Activated naive CD4-positive, alpha-beta T cell treated with anti-CD3 and anti-CD28 coated beads, Interleukin-2, amount 10 ng/mL, durations not matched to agents 7 days and 5 days (primary cell): ENCODE data around the gene MMP13.
A peak's percentile ranks its signal among the peaks of the same experiment; 100 is the strongest.

Experiments used
- CTCF ChIA-PET: fragments of 350-600 bp; sonication (Branson Sonifier 250); formaldehyde crosslinking; loops from one replicate; lab custom pipeline; 2021; ENCODE audit warnings: antibody characterized with exemption; lab: Charles Lee
- DNase-seq: peaks from one replicate; pipeline ENCODE4 v3.0.0-alpha.2; 2020
- H3K27ac Mint-ChIP-seq: one replicate; pipeline ENCODE4 v1.8.0; 2021; ENCODE audit warnings: mild to moderate bottlenecking, moderate library complexity, mixed read lengths
- H3K27me3 Mint-ChIP-seq: one replicate; pipeline ENCODE4 v1.8.0; 2021; ENCODE audit warnings: mild to moderate bottlenecking, mixed read lengths
- H3K36me3 Mint-ChIP-seq: one replicate; pipeline ENCODE4 v1.8.0; 2021; ENCODE audit warnings: mixed read lengths
- H3K4me1 Mint-ChIP-seq: one replicate; pipeline ENCODE4 v1.8.0; 2021; ENCODE audit warnings: mixed read lengths
- H3K4me3 Mint-ChIP-seq: one replicate; pipeline ENCODE4 v1.8.0; 2021; ENCODE audit warnings: mild to moderate bottlenecking, moderate library complexity, mixed read lengths
- H3K9me3 Mint-ChIP-seq: one replicate; pipeline ENCODE4 v1.8.0; 2021; ENCODE audit warnings: mixed read lengths

Gene MMP13

DNA sequence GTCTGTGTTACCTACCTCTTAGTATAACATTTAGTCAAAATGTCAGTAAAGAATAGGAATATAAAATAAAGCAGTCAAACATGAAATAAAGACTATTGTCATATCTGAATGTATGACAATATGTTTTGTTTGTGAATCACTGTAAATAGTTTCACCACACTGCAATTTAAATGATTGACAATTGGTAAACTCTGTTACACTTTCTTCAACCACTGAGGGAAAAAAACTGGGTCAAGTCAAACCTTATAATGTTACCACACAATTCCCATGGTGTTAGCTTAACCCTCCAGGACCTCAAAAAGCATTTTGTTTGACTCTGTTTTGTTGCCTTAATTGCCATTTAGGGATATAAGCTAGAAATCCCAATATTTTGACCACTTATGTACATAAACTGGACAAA, 10.5 kb upstream of the MMP13 start:
- CTCF ChIA-PET = interaction anchor here (1.4 kb wide), 1 partner anchor 25 kb away, joined by 6 read pairs; no protein-coding TSS in a partner anchor
- Mint-ChIP-seq H3K27me3 (peaks cover 8% of the 10 kb centered on the region), H3K9me3 (no peaks in the 10 kb centered on the region), H3K4me1 (no peaks in the 10 kb centered on the region), H3K36me3 (no peaks in the 10 kb centered on the region), H3K4me3 (no peak overlapping the region), H3K27ac (no peak overlapping the region)
- no peak for DNase-seq

DNA sequence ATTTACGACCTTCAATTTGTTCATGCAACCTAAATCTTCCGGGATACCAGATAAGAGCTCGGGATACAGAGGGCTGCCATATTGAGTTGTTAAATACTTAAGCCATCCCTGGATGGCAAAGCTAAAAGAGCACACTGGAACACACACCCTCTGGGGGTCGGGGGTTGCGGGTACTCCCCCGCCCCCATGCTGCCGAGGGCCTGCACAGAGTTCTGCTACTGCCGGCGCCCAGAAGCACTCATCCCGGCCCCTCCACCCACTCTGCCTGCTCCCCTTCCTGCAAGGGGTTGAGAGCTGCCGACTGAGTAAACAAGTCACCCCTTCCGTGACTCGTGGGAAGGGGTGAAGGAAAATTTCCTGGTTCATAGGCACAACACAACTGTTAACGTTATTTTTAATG, 9.3 kb upstream of the MMP13 start:
- no peak for DNase-seq
- H3K36me3 Mint-ChIP-seq = no peaks in the 10 kb centered on the region
- CTCF ChIA-PET = interaction anchor here (1.4 kb wide), 1 partner anchor 24 kb away, joined by 6 read pairs; no protein-coding TSS in a partner anchor
- H3K27ac Mint-ChIP-seq = no peak overlapping the region
- no peak overlapping the region for H3K4me3 Mint-ChIP-seq
- peaks cover under 1% of the 10 kb centered on the region for H3K27me3 Mint-ChIP-seq
- no peaks in the 10 kb centered on the region for H3K4me1 Mint-ChIP-seq
- H3K9me3 Mint-ChIP-seq = no peaks in the 10 kb centered on the region

DNA sequence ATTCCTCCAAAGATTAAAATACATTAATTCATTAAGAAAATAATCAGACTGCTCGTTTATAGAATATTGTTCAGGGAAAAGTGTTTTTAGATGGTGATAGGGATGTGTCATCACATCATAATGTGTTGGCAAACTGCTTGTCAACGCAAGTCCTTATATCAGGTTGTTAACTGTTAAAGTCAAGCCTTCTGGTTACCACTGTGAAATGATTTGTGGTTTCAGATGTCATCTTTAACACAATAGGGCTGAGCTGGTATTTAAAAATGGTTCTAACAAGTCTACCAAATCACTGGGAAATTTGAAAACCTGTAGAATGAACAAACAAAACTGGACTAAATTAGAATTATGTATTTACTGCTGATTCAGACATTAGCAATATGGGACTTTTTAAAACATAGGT, 2.4 kb upstream of the MMP13 start:
- Mint-ChIP-seq H3K27me3 (peaks cover 3% of the 10 kb centered on the region), H3K36me3 (no peaks in the 10 kb centered on the region), H3K4me3 (no peak overlapping the region), H3K4me1 (no peaks in the 10 kb centered on the region), H3K27ac (no peak overlapping the region), H3K9me3 (no peaks in the 10 kb centered on the region)
- CTCF ChIA-PET = no interaction called here
- no peak for DNase-seq

GRCh38 chr11:102950622-102951081, 4.9 kb downstream of the MMP13 start:
- H3K27ac Mint-ChIP-seq = no peak overlapping the region
- H3K9me3 Mint-ChIP-seq = no peaks in the 10 kb centered on the region
- H3K4me1 Mint-ChIP-seq = no peaks in the 10 kb centered on the region
- peaks cover 6% of the 10 kb centered on the region for H3K27me3 Mint-ChIP-seq
- no peak for DNase-seq
- H3K4me3 Mint-ChIP-seq = no peak overlapping the region
- CTCF ChIA-PET = interaction anchor here (1.5 kb wide), 1 partner anchor 9 kb away, joined by 4 read pairs; no protein-coding TSS in a partner anchor
- no peaks in the 10 kb centered on the region for H3K36me3 Mint-ChIP-seq

DNA sequence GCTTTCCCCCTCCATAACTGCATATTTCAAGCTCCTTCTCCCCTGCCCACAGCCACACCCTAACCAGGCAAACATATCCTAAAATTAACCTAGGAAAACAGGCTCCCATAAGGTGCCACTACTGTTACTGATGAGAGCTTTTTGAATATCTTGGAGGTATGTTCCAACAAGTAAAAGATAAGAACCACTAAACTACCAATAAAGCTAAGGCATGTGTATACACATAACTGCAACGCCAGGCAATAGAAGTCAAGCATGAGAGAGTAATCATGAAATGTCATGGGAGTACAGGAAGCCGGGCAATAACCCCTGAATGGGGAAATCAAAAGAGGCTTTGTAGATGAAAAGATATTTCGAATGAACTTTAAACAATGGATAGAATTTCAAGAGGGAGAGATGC, 9.3 kb downstream of the MMP13 start:
- peaks cover 12% of the 10 kb centered on the region for H3K27me3 Mint-ChIP-seq
- DNase-seq = no peak
- no peaks in the 10 kb centered on the region for H3K9me3 Mint-ChIP-seq
- no peaks in the 10 kb centered on the region for H3K4me1 Mint-ChIP-seq
- no peaks in the 10 kb centered on the region for H3K36me3 Mint-ChIP-seq
- H3K27ac Mint-ChIP-seq = no peak overlapping the region
- CTCF ChIA-PET = interaction anchor here (0.9 to 1.8 kb wide), 4 partner anchors 8 to 108 kb away, joined by 3 to 4 read pairs (median 4); no protein-coding TSS in a partner anchor
- no peak overlapping the region for H3K4me3 Mint-ChIP-seq

- CTCF ChIA-PET = interaction anchor here (0.6 to 3.9 kb wide), 21 partner anchors 9 to 579 kb away, joined by 3 to 18 read pairs (median 3); no protein-coding TSS in a partner anchor
Observed at GRCh38 chr11:102940714-102941588, 14.6 kb downstream of the MMP13 start.

GRCh38 chr11:102936864-102937509, 18.5 kb downstream of the MMP13 start:
- no peaks in the 10 kb centered on the region for H3K4me1 Mint-ChIP-seq
- H3K27ac Mint-ChIP-seq = no peak overlapping the region
- H3K36me3 Mint-ChIP-seq = no peaks in the 10 kb centered on the region
- no peak overlapping the region for H3K4me3 Mint-ChIP-seq
- H3K9me3 Mint-ChIP-seq = no peaks in the 10 kb centered on the region
- CTCF ChIA-PET = interaction anchor here (1.4 kb wide), 1 partner anchor 10 kb away, joined by 4 read pairs; no protein-coding TSS in a partner anchor
- H3K27me3 Mint-ChIP-seq = peaks cover under 1% of the 10 kb centered on the region
- DNase-seq = no peak

More at GRCh38 chr11:102940714-102941588, 14.6 kb downstream of the MMP13 start:
- peak; percentile 46 for DNase-seq
- H3K27me3 Mint-ChIP-seq = peaks cover 6% of the 10 kb centered on the region
- no peak overlapping the region for H3K27ac Mint-ChIP-seq
- no peaks in the 10 kb centered on the region for H3K36me3 Mint-ChIP-seq
- H3K9me3 Mint-ChIP-seq = no peaks in the 10 kb centered on the region
- no peak overlapping the region for H3K4me3 Mint-ChIP-seq
- no peaks in the 10 kb centered on the region for H3K4me1 Mint-ChIP-seq

GRCh38 chr11:102935514-102935913, 20.0 kb downstream of the MMP13 start:
- no peak overlapping the region for H3K4me3 Mint-ChIP-seq
- peaks cover 3% of the 10 kb centered on the region for H3K27me3 Mint-ChIP-seq
- CTCF ChIA-PET = no interaction called here
- no peaks in the 10 kb centered on the region for H3K4me1 Mint-ChIP-seq
- H3K27ac Mint-ChIP-seq = no peak overlapping the region
- no peaks in the 10 kb centered on the region for H3K36me3 Mint-ChIP-seq
- DNase-seq = no peak
- no peaks in the 10 kb centered on the region for H3K9me3 Mint-ChIP-seq

GRCh38 chr11:102934735-102935134, 20.8 kb downstream of the MMP13 start:
- CTCF ChIA-PET = no interaction called here
- no peaks in the 10 kb centered on the region for H3K36me3 Mint-ChIP-seq
- H3K9me3 Mint-ChIP-seq = no peaks in the 10 kb centered on the region
- no peak overlapping the region for H3K4me3 Mint-ChIP-seq
- no peak overlapping the region for H3K27ac Mint-ChIP-seq
- DNase-seq = no peak
- no peaks in the 10 kb centered on the region for H3K4me1 Mint-ChIP-seq
- peaks cover 3% of the 10 kb centered on the region for H3K27me3 Mint-ChIP-seq

GRCh38 chr11:102933627-102934026, 21.9 kb downstream of the MMP13 start:
- H3K27me3 Mint-ChIP-seq = peaks cover 3% of the 10 kb centered on the region

DNA sequence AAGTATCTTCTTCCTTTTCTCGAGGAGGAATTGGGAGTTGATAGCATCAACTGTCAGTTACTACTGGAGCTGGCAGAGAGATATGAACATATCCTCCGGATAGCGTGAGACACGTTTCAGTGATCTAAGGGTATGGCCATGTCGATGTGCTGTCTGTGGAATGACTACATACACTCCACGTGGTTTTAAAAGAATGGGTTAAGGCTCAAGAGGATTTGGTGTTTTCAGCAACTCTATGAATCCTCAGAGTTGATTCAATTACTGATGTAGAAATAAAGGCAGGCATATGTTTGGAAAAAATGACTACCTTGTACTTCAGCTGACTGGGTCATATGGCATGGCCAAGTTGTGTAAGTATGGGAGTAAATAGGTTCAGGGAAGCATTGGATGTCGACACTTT, 22.9 kb downstream of the MMP13 start:
- Mint-ChIP-seq H3K9me3 (no peaks in the 10 kb centered on the region), H3K4me3 (no peak overlapping the region), H3K27ac (no peak overlapping the region), H3K36me3 (no peaks in the 10 kb centered on the region), H3K27me3 (peaks cover 3% of the 10 kb centered on the region), H3K4me1 (no peaks in the 10 kb centered on the region)
- no peak for DNase-seq
- CTCF ChIA-PET = interaction anchor here (1.6 kb wide), 1 partner anchor 8 kb away, joined by 4 read pairs; no protein-coding TSS in a partner anchor

More at GRCh38 chr11:102933627-102934026, 21.9 kb downstream of the MMP13 start:
- CTCF ChIA-PET = no interaction called here
- H3K27ac Mint-ChIP-seq = no peak overlapping the region
- no peaks in the 10 kb centered on the region for H3K36me3 Mint-ChIP-seq
- DNase-seq = no peak
- no peaks in the 10 kb centered on the region for H3K4me1 Mint-ChIP-seq
- H3K4me3 Mint-ChIP-seq = no peak overlapping the region
- H3K9me3 Mint-ChIP-seq = no peaks in the 10 kb centered on the region

DNA sequence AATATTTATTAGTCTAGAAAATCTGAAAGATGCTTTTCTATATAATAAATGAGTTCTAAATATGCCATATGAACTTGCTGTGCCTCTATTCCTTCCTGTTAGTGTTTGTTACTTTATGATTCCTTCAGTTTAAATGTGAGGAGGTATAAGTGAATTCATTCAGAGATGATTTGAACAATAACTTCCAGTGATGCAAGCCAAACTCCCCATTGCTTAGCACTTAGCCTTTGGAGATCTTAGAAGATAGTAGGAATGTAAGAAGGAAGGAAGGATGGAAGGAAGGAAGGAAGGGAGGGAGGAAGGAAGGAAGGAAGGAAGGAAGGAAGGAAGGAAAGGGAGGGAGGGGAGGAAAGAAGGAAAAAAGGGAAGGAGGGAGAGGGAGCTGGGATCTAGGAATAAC, 25.1 kb downstream of the MMP13 start:
- Mint-ChIP-seq H3K4me3 (no peak overlapping the region), H3K27me3 (peaks cover 3% of the 10 kb centered on the region), H3K27ac (no peak overlapping the region), H3K9me3 (no peaks in the 10 kb centered on the region), H3K4me1 (no peaks in the 10 kb centered on the region), H3K36me3 (no peaks in the 10 kb centered on the region)
- no peak for DNase-seq
- CTCF ChIA-PET = no interaction called here

- no peaks in the 10 kb centered on the region for H3K9me3 Mint-ChIP-seq
- peaks cover 6% of the 10 kb centered on the region for H3K27me3 Mint-ChIP-seq
- H3K27ac Mint-ChIP-seq = no peak overlapping the region
- no peaks in the 10 kb centered on the region for H3K4me1 Mint-ChIP-seq
- CTCF ChIA-PET = interaction anchor here (0.7 to 1.4 kb wide), 2 partner anchors 11 to 15 kb away, joined by 3 to 4 read pairs; no protein-coding TSS in a partner anchor
- no peaks in the 10 kb centered on the region for H3K36me3 Mint-ChIP-seq
- DNase-seq = no peak
- H3K4me3 Mint-ChIP-seq = no peak overlapping the region
Observed at GRCh38 chr11:102929972-102930371, 25.6 kb downstream of the MMP13 start.

DNA sequence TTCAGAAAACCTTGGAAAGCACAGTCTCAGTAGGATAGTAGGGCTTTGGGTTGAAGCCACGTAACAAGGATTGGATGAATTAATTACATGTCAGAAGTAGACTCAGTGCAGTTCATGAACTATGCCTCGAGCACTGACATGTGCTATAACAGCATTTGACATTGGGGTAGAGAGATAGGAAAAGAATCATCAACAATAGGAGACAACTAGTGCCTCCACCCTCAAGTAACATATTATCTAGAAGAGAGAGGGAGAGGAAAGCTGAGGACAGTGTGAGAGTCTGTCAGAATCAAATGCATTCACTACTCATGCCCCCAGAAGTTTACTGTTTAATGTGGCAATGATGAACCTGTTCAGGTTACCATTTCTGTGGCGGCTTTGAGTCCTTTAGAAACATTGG, 26.4 kb downstream of the MMP13 start:
- CTCF ChIA-PET = interaction anchor here (0.7 to 1.4 kb wide), 3 partner anchors 10 to 14 kb away, joined by 3 to 4 read pairs (median 4); no protein-coding TSS in a partner anchor
- Mint-ChIP-seq H3K9me3 (no peaks in the 10 kb centered on the region), H3K36me3 (no peaks in the 10 kb centered on the region), H3K4me1 (no peaks in the 10 kb centered on the region), H3K27me3 (peaks cover 8% of the 10 kb centered on the region), H3K27ac (no peak overlapping the region), H3K4me3 (no peak overlapping the region)
- DNase-seq = no peak
